Measurements from ENCODE around the gene PCBP3.

DNA sequence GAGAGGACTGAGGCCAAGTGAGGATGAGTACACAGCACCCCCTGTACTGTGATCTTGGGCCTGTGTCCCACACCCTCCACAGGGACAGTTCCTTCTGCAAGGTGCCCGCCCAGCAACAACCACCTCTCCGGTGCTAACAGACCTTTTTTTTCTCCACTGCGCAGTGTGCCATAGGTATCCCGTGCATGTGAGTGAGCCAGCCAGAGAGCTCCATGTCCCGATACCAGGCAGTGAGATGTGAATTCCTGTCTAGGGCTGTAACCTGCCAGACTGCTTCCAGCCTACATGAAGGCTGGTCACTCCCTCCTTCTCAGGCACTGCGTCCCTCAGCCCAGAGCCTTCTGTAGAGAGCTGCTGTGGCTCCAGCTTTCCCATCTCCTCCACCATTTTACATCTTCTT lies 56.9 kb downstream of the PCBP3 start:
- TF ChIP-seq ZNF143 (CRISPR knock-in tag; IDR thresholded peaks at IDR 0.05): no peak
- TF ChIP-seq ARNTL (CRISPR knock-in tag; IDR thresholded peaks at IDR 0.05): no peak
- no peak for TF ChIP-seq ASH2L (IDR thresholded peaks at IDR 0.05; ENCODE audit: insufficient read length, low read depth, low read length)
- no peak for TF ChIP-seq ZFX (CRISPR knock-in tag; IDR thresholded peaks at IDR 0.05; ENCODE audit: low read depth)
- no peak for TF ChIP-seq SMAD3 (CRISPR knock-in tag; IDR thresholded peaks at IDR 0.05)
- TF ChIP-seq FUBP1 (CRISPR knock-in tag; IDR thresholded peaks at IDR 0.05; ENCODE audit: borderline replicate concordance): no peak
- TF ChIP-seq MXD1 (CRISPR knock-in tag; IDR thresholded peaks at IDR 0.05): no peak
- no peak for TF ChIP-seq HOXA7 (CRISPR knock-in tag; IDR thresholded peaks at IDR 0.05)
- no peak for TF ChIP-seq ATF7 (IDR thresholded peaks at IDR 0.05)
- TF ChIP-seq ATF7 (CRISPR knock-in tag; IDR thresholded peaks at IDR 0.05): no peak
- TF ChIP-seq, protein P1, sequence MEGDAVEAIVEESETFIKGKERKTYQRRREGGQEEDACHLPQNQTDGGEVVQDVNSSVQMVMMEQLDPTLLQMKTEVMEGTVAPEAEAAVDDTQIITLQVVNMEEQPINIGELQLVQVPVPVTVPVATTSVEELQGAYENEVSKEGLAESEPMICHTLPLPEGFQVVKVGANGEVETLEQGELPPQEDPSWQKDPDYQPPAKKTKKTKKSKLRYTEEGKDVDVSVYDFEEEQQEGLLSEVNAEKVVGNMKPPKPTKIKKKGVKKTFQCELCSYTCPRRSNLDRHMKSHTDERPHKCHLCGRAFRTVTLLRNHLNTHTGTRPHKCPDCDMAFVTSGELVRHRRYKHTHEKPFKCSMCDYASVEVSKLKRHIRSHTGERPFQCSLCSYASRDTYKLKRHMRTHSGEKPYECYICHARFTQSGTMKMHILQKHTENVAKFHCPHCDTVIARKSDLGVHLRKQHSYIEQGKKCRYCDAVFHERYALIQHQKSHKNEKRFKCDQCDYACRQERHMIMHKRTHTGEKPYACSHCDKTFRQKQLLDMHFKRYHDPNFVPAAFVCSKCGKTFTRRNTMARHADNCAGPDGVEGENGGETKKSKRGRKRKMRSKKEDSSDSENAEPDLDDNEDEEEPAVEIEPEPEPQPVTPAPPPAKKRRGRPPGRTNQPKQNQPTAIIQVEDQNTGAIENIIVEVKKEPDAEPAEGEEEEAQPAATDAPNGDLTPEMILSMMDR (CRISPR knock-in tag; IDR thresholded peaks at IDR 0.05): no peak
- no peak for TF ChIP-seq NONO (IDR thresholded peaks at IDR 0.05)
- TF ChIP-seq NONO (CRISPR knock-in tag; conservative IDR thresholded peaks at IDR 0.05): no peak
- no peak for TF ChIP-seq ZNF552 (CRISPR knock-in tag; IDR thresholded peaks at IDR 0.05; ENCODE audit: borderline replicate concordance)
- TF ChIP-seq ELF4 (CRISPR knock-in tag; IDR thresholded peaks at IDR 0.05; ENCODE audit: borderline replicate concordance): no peak

All from HepG2 (cell line).